VCaP (cell line): ENCODE measurements around the gene CUL1.

Experiments
- H3K27ac ChIP-seq: fragments of 450-650 bp; 2 replicates; pipeline ENCODE4 v1.5.1; 2017
- TF ChIP-seq, protein P1 (sequence below): fragments of 450-650 bp; conservative IDR thresholded peaks from 2 replicates; pipeline ENCODE4 v1.5.1; 2017; ENCODE audit warnings: mild to moderate bottlenecking, moderate library complexity

Gene CUL1

DNA sequence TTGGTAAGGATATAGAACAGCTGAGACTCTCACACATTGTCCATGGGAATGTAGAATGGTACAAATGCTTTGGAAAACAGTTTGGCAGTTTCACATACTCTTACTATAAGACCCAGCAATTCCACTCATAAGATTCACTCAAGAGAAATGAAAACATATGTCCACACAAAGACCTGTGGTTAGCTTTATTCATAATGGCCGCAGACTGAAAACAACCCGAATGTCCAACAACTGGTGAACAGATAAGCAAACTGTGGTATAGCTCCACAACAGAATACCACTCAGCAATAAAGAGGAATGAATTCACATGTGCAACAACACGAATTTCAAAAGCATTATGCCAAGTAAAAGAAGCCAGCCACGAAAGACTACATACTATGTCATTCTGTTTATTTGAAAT lies 33.5 kb upstream of the CUL1 start:
- no peak overlapping the region for H3K27ac ChIP-seq
- TF ChIP-seq, protein P1, sequence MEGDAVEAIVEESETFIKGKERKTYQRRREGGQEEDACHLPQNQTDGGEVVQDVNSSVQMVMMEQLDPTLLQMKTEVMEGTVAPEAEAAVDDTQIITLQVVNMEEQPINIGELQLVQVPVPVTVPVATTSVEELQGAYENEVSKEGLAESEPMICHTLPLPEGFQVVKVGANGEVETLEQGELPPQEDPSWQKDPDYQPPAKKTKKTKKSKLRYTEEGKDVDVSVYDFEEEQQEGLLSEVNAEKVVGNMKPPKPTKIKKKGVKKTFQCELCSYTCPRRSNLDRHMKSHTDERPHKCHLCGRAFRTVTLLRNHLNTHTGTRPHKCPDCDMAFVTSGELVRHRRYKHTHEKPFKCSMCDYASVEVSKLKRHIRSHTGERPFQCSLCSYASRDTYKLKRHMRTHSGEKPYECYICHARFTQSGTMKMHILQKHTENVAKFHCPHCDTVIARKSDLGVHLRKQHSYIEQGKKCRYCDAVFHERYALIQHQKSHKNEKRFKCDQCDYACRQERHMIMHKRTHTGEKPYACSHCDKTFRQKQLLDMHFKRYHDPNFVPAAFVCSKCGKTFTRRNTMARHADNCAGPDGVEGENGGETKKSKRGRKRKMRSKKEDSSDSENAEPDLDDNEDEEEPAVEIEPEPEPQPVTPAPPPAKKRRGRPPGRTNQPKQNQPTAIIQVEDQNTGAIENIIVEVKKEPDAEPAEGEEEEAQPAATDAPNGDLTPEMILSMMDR, result no peak

DNA sequence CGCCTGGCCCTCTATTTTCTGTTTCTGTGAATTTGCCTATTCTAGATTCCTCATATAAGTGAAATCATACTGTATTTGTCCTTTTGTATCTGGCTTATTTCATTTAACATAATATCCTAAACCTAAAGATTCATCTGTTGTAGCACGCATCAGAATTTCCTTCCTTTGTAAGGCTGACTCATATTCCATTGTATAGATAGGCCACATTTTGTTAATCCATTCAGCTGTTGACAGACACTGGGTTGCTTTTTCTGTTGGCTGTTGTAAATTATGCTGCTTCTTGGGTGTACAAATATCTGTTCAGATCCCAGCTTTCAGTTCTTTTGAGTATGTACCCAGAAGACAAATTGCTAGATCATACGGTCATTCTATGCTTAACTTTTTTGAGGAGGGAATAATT lies 28.8 kb upstream of the CUL1 start:
- TF ChIP-seq, protein P1, result no peak
- no peak overlapping the region for H3K27ac ChIP-seq

DNA sequence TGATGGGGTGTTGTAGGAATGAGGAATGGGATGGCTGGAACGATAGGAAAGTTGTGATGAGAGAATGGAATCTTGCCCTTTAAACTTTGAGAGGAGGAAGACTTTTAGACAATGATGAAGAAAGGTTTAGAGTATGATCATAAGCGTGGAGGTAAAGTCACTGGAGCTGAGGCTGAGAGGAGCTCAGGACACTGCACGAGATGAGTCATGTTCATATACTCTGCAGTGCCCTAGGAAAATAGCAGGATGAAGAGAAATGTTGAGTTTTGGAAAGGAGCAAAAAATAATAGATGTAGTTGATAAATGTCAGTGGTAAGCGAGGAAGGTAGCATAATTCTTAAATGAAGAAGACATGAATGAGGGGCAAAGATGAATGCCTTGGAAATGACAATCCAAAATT lies 28.3 kb upstream of the CUL1 start:
- H3K27ac ChIP-seq, result no peak overlapping the region
- TF ChIP-seq, protein P1, result no peak

DNA sequence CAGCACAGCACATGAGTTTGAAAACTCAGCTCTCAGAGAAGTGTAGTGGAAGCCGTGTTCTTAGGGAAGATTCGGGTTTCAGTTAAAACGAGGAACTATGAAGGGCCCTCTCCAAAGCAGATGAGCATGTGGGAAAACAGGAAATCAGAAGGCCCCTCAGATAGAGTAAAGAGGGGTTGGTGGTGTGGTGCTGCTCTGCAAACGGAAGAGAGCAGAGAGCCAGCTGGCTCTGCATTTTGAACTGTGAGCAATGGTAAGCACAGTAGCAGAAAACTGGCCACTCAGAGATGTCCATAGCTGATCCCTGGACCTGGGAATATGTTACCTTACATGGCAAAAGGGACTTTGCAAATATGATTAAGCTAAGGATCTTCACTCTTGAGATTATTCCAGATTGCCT lies 27.9 kb upstream of the CUL1 start:
- TF ChIP-seq, protein P1, result no peak
- no peak overlapping the region for H3K27ac ChIP-seq

DNA sequence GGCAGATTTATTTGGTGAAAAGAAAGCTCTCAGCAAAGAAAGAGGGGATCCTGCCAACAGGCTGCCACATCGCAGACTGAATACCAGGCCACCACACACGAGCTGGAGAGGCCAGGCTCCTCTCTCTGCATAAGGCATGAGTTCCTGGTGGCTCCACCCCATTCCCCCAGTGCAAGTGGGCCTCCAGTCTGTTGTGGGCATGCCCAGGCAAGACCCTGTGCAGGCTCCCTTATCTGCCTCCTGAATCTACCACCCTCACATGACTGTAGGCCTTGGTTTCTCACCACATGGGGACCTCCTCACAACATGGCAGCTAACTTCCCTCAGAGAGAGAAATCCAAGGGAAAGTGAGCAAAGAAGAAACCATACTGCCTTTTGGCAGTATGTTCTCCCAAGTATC lies 26.7 kb upstream of the CUL1 start:
- no peak overlapping the region for H3K27ac ChIP-seq
- TF ChIP-seq, protein P1, result no peak

DNA sequence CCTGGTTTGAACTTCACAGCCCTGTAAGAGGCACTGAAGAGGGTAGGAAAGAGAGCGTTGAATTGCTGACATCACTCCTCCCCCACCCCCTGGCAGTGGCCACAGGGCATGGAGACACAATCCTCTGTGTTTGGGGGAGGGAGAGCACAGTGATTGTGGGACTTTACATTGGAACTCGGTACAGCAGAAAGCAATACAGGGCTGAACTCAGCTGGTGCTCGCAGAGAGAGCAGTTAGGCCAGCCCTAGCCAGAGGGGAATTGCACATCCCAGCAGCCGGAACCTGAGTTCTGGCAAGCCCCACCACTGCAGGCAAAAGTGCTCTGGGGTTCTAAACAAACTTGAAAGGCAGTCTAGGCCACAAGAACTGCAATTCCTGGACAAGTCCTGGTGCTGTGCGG lies 24.0 kb upstream of the CUL1 start:
- no peak overlapping the region for H3K27ac ChIP-seq
- TF ChIP-seq, protein P1, result no peak

DNA sequence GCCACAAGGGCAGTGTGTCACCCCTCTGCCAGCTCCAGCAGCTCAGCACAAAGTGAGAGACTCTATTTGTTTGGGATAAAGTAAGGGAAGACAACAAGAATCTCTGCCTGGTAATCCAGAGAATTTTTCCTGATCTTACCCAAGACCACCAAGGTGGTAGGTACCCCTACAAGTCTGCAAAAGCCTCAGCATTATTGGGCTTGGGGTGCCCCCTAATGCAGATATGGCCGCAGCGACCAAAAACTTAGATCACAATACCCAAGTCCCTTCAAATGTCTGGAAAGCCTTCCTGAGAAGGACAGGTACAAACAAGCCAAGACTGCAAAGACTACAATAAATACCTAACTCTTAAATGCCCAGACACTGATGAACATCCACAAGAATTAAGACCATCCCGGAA lies 22.4 kb upstream of the CUL1 start:
- TF ChIP-seq, protein P1, result no peak
- no peak overlapping the region for H3K27ac ChIP-seq

DNA sequence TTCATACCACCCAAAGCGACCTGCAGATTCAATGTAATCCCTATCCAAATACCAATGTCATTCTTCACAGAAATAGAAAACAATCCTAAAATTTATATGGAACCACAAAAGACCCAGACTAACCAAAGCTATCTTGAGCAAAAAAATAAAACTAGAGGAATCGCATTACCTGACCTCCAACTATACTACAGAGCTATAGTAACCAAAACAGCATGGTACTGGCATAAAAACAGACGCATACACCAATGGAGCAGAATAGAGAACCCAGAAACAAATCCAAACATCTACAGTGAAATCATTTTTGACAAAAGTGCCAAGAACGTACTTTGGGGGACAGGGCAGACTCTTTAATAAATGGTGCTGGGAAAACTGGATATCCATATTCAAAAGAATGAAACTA lies 16.9 kb upstream of the CUL1 start:
- TF ChIP-seq, protein P1, result no peak
- H3K27ac ChIP-seq, result no peak overlapping the region
